Esophagus (tissue), 2 donors: ENCODE measurements around the gene FAM219B. TPM values are rescaled to one million over a fixed set of nuclear protein-coding genes. Genes with fewer than 3 reads are reported as not detected.
A peak's percentile ranks its signal among the peaks of the same experiment; 100 is the strongest.
"Not testable (repeated sequence)": the region's sequence is repeated elsewhere in the genome, so short reads cannot be mapped to it uniquely, and the experiment has no call there.

Experiments
- H3K27ac ChIP-seq, 2 donors: one replicate each; pipeline ENCODE4 v1.5.1; 2013; ENCODE audit warnings: low read depth in 2 of 2, mild to moderate bottlenecking in 2 of 2, inconsistent platforms in 1 of 2, low read length in 1 of 2, moderate library complexity in 1 of 2
- H3K27me3 ChIP-seq, 2 donors: one replicate each; pipeline ENCODE4 v1.6.1; 2013; ENCODE audit warnings: low read length in 2 of 2, control low read depth in 1 of 2, mild to moderate bottlenecking in 1 of 2; ENCODE audit not compliant: insufficient read depth in 2 of 2, control insufficient read depth in 1 of 2
- H3K36me3 ChIP-seq, 2 donors: one replicate each; pipeline ENCODE4 v1.6.1; 2013; ENCODE audit warnings: low read length in 1 of 2; ENCODE audit not compliant: control insufficient read depth in 2 of 2, insufficient read depth in 2 of 2
- H3K4me1 ChIP-seq, 2 donors: one replicate each; pipeline ENCODE4 v1.6.1; 2013; ENCODE audit warnings: low read length in 1 of 2; ENCODE audit not compliant: control insufficient read depth in 2 of 2, insufficient read depth in 2 of 2
- H3K4me3 ChIP-seq, 2 donors: one replicate each; pipeline ENCODE4 v1.5.1; 2013; ENCODE audit warnings: low read length in 2 of 2, mild to moderate bottlenecking in 2 of 2, low read depth in 1 of 2, moderate library complexity in 1 of 2
- H3K9me3 ChIP-seq, 2 donors: one replicate each; pipeline ENCODE4 v1.6.1; 2013; ENCODE audit warnings: mild to moderate bottlenecking in 2 of 2, low read depth in 1 of 2, low read length in 1 of 2, moderate library complexity in 1 of 2; ENCODE audit not compliant: control insufficient read depth in 2 of 2, insufficient read depth in 1 of 2
- WGBS, 2 donors: extraction: QIAGEN DNeasy Blood & Tissue Kit; methylation state at CpG; one replicate each; pipeline ENCODE4 v1.1.7; 2013; 5-methylcytosine and 5-hydroxymethylcytosine counted together
- polyA plus RNA-seq, 2 donors: library from polyadenylated mRNA; stranded (reverse); fragments of 200-250 nt; gene quantifications; one replicate each; pipeline ENCODE4 v1.2.3, GENCODE V29; 2013
- donor health status: healthy with polysubstance abuse.
- donor health status: Bipolar disorder and iron deficiency.

Gene FAM219B
- polyA plus RNA-seq, 2 donors: 46.4 to 53.0 TPM

GRCh38 chr15:74906067-74906449, 593 bp downstream of the FAM219B start:
- H3K36me3 ChIP-seq: peaks cover 0 to 16% of the 10 kb centered on the region in 2 donors
- no peaks in the 10 kb centered on the region for H3K27me3 ChIP-seq
- peaks cover 4 to 16% of the 10 kb centered on the region in 2 donors for H3K4me1 ChIP-seq
- H3K9me3 ChIP-seq: no peaks in the 10 kb centered on the region
- H3K27ac ChIP-seq: peak overlapping the region; percentile 92 to 93
- WGBS, 2 donors: 0% methylated on average over 20 of the region's 20 CpGs
- H3K4me3 ChIP-seq: peak overlapping the region; percentile 82 to 83

- Histone ChIP-seq H3K36me3 (peaks cover 0 to 30% of the 10 kb centered on the region in 2 donors), H3K9me3 (no peaks in the 10 kb centered on the region), H3K4me1 (peaks cover 4 to 16% of the 10 kb centered on the region in 2 donors), H3K27me3 (no peaks in the 10 kb centered on the region), H3K27ac (no peak overlapping the region), H3K4me3 (peak overlapping the region in 1 of 2 donors; percentile 82)
- WGBS, 2 donors: 90 to 96% methylated on average over 7 of the region's 7 CpGs
These were observed 2.4 kb downstream of the FAM219B start for GRCh38 chr15:74904190-74904805.

DNA sequence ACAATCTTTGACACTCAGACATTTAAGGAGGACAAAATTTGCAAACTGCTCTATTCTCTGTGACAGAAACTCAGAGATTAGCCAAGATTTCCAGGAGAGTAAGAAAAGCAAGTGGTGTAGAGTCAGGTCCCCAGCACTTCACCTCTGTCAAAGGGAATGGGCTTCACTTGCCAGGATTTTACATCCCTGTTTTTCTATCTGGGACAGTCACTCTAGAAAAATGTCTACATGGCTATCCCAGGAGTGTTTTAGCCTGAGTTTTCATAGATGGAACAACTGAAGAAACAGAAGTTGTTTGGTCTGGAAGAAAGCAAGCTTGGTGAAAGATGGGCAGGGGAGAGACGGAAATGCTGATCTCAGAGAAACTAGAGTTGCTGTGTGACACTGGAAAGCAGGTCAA, 3.0 kb downstream of the FAM219B start:
- Histone ChIP-seq H3K27me3 (no peaks in the 10 kb centered on the region), H3K4me1 (peaks cover 4 to 16% of the 10 kb centered on the region in 2 donors), H3K9me3 (no peaks in the 10 kb centered on the region), H3K4me3 (no peak overlapping the region), H3K36me3 (peaks cover 0 to 30% of the 10 kb centered on the region in 2 donors), H3K27ac (no peak overlapping the region)
- WGBS, 2 donors: 91 to 94% methylated on average over 1 of the region's 1 CpG

DNA sequence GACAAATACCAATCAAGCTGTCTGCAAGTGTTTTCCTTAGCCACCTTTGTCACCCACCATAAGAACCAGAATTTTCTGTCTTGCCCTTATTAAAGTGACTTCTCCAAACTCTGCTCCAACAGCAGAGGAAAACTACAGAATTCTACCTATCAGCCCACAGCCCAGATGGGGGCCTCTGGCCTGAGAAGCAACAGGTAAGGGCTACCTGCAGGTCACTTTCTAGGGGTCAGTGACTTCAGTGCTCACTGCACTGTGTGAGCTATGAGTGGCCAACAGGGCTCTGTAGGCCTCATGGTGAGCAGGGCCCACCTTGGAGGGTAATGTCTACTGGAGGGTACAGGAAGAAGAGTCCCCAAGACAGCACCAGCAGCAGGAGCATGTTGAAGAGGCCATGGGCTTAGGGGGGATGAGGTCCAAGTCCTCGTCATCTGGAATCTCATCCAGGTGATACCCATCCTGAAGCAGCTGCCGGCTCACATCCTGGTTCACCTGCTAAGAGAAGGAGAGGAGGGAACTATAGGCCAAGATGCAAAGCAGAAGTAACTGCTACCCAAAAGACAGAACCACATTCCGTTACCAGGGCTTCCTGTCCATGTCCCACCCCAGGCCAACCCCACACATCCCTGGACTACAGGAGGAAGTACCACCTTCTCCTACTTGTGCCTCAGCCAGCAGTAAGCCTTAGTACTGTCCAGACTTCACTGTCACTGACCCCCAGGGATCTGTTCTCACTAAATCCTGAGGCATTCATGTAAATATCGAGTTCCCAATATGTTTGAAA, 4.2 kb downstream of the FAM219B start:
- peak overlapping the region; percentile 6 to 72 for H3K27ac ChIP-seq
- no peaks in the 10 kb centered on the region for H3K9me3 ChIP-seq
- 90 to 91% methylated on average over 4 of the region's 4 CpGs for WGBS, 2 donors
- peaks cover 0 to 34% of the 10 kb centered on the region in 2 donors for H3K36me3 ChIP-seq
- no peaks in the 10 kb centered on the region for H3K27me3 ChIP-seq
- no peak overlapping the region for H3K4me3 ChIP-seq
- H3K4me1 ChIP-seq: peaks cover 4 to 16% of the 10 kb centered on the region in 2 donors

- Histone ChIP-seq H3K27ac (peak overlapping the region; percentile 69 to 72), H3K36me3 (peaks cover 0 to 39% of the 10 kb centered on the region in 2 donors), H3K4me1 (peaks cover 4 to 13% of the 10 kb centered on the region in 2 donors), H3K9me3 (no peaks in the 10 kb centered on the region), H3K4me3 (no peak overlapping the region), H3K27me3 (no peaks in the 10 kb centered on the region)
- WGBS, 2 donors: 11 to 14% methylated on average over 5 of the region's 5 CpGs
These were observed 5.0 kb downstream of the FAM219B start for GRCh38 chr15:74901612-74902063.

DNA sequence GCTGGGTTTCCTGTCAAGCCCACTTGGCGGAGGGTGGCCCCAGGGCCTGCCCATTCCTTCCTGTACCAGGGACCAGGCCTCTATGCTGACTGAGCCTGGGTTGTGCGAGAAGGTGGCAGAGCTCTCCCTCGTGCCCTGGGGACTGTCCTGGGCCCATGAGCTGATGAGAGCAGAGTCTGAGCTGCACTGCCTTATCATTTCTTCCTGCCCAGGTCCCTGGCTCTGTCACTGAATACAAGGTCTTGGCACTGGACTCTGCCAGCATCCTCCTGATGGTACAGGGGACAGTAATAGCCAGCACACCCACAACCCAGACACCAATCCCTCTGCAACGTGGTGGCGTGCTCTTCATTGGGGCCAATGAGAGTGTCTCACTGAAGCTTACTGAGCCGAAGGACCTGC, 9.3 kb downstream of the FAM219B start:
- Histone ChIP-seq H3K9me3 (no peaks in the 10 kb centered on the region), H3K36me3 (peaks cover 0 to 29% of the 10 kb centered on the region in 2 donors), H3K27me3 (no peaks in the 10 kb centered on the region), H3K4me3 (no peak overlapping the region), H3K4me1 (peaks cover 0 to 13% of the 10 kb centered on the region in 2 donors), H3K27ac (peak overlapping the region in 1 of 2 donors; percentile 28)
- 78 to 87% methylated on average over 6 of the region's 6 CpGs for WGBS, 2 donors

DNA sequence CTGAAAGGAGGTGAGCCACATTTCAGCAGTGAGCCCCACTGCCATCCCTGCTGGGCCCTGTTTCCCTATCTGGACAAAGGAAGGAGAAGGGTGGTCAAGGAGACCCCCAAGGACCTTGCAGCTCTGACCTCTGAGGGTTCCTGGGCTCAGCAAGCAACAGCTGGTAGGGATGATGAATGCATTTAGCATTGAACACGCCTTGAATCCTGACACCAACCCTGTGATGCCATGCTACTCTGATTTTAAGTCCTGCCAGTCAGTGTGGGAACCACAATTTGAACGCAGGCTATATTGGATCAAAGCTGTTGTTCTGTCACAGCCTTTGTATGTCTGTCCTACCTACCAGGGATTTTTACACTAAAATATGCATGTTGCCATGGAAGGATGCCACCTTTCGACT, 10.3 kb downstream of the FAM219B start:
- no peaks in the 10 kb centered on the region for H3K27me3 ChIP-seq
- WGBS, 2 donors: 75 to 82% methylated on average over 3 of the region's 3 CpGs
- peaks cover 0 to 32% of the 10 kb centered on the region in 2 donors for H3K36me3 ChIP-seq
- H3K4me1 ChIP-seq: peaks cover 0 to 11% of the 10 kb centered on the region in 2 donors
- no peaks in the 10 kb centered on the region for H3K9me3 ChIP-seq
- H3K4me3 ChIP-seq: no peak overlapping the region
- peak overlapping the region in 1 of 2 donors; percentile 51 for H3K27ac ChIP-seq

DNA sequence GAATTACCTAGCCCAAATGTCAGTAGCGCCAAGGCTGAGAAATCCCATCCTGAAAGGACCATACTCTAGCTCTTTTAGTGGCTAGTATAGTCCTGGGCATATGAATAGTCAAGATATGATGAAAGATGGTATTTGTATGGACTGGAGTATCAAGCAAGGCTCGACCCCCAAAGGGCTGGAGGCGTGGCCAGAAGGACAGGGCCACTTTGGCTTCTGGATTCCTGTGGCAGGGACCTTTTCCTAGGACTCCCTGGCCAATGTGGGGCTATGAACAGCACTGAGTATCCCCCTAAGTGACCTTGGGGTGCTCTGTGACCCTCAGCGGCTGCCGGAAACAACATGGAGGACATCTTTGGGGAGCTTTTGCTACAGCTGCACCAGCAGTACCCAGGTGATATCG, 10.8 kb downstream of the FAM219B start:
- Histone ChIP-seq H3K36me3 (peaks cover 0 to 30% of the 10 kb centered on the region in 2 donors), H3K9me3 (no peaks in the 10 kb centered on the region), H3K27ac (peak overlapping the region in 1 of 2 donors; percentile 5), H3K4me3 (no peak overlapping the region), H3K4me1 (peaks cover 0 to 11% of the 10 kb centered on the region in 2 donors), H3K27me3 (no peaks in the 10 kb centered on the region)
- 92 to 95% methylated on average over 6 of the region's 6 CpGs for WGBS, 2 donors

- peaks cover 0 to 18% of the 10 kb centered on the region in 2 donors for H3K36me3 ChIP-seq
- not testable (repeated sequence) for H3K27ac ChIP-seq, H3K4me3 ChIP-seq, H3K9me3 ChIP-seq, H3K27me3 ChIP-seq
- 97 to 98% methylated on average over 7 of the region's 7 CpGs for WGBS, 2 donors
- H3K4me1 ChIP-seq: peaks cover 0 to 18% of the 10 kb centered on the region in 2 donors
These were observed 12.3 kb downstream of the FAM219B start for GRCh38 chr15:74894383-74894782.
